ENCODE results near the gene MAN1C1. TPM values are rescaled to one million over a fixed set of nuclear protein-coding genes. Genes with fewer than 3 reads are reported as not detected.
"Not testable (repeated sequence)": the region's sequence is repeated elsewhere in the genome, so short reads cannot be mapped to it uniquely, and the experiment has no call there.

MAN1C1 gene
- total RNA-seq, 1 donor from 2014 or later = 8.6 TPM

DNA sequence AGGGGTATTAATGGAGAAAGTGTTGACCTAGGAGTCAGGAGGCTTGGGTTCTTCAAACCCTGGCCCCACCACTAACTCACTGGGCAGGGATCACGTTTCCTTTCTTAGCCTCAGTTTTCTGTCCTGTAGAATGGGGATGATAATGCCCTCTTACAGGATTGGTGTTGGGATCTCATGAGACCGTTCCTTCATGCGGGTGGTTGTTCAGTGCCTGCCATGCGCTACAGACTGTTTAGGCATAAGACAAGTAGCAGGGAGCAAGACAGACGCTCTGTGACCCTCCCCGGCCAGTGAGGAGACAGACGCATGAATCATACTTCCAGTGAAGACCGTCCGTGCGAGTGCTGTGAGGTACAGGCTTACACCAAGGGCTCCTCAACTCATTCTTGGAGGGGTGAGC, 81.7 kb downstream of the MAN1C1 start:
- DNase-seq = no peak

DNA sequence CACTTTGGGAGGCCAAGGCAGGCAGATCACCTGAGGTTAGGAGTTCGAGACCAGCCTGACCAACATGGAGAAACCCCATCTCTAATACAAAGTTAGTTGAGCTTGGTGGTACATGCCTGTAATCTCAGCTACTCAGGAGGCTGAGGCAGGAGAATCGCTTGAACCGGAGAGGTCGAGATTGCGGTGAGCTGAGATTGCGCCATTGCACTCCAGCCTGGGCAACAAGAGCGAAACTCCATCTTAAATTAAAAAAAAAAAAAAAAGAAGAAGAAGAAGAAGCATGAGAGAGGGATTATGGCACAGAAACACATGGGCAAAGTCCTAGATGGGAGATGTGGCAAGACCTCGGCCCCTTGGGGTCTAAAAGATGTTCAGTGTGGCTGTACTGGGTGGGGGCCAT, 82.5 kb downstream of the MAN1C1 start:
- DNase-seq = not testable (repeated sequence)

DNA sequence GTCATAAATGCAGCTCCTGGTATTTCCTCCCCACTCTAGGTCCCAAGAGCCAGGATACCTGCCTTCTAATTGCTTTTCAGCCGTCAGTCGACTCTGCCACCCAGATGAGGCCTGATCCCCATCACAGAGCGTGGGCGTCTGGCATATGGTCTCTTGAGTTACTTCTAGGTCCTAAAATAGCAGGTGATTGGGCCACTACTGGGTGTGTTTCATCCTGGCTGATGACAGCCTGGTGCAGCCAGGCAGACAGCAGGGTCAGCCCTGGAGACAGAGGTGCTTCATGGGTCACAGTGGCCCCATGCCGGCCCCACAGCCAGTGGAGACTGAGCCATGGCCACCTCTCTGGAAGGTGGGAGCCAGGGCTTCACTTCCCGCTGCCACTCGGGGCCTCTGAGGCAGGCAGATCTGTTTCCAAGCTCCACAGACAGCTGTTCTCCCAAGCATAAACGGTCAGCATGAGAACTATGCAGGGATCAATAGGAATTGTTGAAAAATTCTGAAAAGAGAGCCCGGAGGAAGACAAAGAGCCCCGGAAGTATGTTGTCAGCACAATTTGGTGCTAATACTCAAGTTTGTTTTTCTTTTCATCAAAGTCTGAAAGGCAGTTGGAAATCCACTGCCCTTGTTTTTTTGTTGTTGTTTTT, 83.0 kb downstream of the MAN1C1 start:
- DNase-seq = peak; percentile 45

DNA sequence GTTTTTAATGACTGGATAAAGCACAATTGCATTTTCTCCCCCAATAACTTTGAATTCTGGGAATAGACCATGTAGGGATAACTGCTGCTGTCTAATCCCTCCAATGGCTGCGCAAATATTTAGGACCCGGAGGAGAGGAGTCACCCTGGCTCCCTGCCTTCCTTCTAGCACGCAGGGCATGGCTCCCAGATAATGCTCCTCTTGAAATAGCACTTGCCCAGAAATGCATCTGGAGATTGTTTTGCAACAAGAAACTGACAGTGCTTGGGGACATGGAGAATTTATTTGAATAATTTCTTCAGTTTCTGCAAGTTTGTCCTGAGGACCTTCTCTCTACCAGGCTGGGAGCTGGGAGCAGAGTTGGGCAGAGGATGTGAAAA, 83.5 kb downstream of the MAN1C1 start:
- no peak for DNase-seq

DNA sequence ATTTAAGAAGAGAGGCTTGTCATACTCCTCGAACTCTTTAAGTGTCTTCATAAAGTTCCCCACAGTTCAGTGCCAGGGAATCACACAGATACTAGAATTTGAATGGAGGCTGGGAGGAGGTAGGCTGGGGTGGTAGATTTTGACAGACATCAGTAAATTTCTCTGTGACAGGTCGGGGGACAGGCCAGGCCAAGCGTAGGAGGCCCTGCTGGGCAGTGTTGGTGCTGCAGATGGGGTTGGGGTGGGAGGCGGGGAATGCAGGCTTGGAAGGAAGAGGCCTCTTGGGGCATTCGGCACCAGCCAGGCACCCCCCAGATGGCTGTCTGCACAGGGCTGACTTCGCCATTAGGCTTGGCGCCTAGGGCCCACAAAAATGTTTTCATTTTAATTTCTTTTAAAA, 84.0 kb downstream of the MAN1C1 start:
- no peak for DNase-seq

DNA sequence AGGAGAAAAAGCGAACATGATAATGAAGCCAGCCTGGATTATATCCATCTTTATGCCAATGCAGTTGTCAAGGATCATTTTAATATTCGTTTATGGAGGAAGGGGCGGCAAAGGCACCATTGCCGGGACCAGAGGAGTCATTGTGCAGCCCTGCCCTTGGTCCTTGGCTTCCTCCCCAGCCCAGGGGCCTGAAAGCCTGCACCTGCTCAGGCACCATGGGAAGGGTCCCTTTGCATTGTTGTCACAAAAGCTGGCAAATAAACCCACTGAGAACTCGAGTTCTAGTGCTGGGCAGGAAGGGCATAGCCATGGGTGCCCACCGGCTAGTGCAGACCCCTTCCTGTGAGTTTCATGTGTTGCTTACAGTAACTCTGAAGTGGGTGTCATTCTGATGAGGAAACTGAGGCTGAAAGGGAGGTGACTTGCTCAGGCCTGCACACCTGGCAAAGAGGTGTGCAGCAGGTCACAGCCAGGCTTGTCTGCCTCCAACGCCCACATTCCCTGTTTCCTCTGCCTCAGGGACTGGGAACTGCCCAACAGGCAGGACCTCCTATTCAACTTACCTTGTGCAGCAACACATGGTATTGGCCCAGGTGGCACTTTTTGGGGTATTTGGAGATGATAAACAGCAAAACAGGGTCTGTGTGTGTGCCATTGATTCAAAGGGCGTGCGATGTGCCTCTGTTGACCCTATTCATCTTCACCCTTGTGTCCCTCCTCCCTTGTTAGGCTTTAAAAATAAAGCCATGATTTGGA, 84.6 kb downstream of the MAN1C1 start:
- no peak for DNase-seq

DNA sequence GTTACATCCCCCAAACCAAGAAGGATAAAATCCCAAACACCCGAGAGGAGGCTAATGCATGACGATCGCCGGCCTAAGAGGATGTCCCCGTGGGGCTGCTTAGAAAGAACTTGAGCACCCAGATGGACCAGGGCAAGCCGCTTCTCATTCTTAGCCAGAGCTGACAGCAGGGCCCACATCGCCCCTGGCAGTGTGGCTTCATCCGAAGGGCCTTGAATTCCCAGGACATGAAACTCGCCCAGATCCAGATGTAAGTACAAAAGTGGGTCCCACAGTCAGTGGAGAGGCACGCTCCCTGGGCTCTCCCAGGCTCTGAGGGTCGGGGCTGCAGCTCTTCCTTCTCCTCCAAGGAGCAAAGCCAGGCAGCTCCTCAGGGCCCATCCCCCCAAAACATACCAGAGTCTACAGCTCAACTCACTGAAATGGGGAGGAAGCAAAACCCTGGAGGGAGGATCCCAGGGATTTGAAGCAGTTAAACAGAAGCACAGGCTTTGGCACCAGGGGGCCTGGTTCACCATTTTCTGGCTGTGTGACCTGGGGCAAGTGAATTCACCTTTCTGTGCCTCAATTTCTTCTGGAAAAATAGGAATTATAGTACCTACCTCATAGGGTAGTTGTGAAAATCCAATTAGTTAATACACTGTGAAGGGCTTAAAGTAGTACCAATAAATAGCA, 85.6 kb downstream of the MAN1C1 start:
- no peak for DNase-seq

DNA sequence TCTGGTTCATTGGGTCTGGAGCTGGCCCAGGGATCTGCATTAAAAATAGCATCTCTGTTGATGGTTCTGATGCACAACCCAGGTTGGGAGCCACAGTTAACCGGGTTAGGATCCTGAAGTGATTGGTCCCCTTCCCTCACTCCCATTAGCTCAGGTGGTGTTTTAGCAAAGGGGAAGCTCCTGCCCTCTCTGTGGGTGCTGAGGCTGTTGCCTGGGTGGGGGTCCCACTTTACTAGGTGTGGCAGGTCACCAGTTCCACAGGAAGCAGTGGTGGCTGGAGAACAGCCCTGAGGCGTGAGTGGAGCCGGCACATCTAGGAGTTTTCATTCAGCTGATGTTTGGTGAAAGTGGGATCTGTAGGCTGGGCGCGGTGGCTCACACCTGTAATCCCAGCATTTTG, 86.5 kb downstream of the MAN1C1 start:
- no peak for DNase-seq

DNA sequence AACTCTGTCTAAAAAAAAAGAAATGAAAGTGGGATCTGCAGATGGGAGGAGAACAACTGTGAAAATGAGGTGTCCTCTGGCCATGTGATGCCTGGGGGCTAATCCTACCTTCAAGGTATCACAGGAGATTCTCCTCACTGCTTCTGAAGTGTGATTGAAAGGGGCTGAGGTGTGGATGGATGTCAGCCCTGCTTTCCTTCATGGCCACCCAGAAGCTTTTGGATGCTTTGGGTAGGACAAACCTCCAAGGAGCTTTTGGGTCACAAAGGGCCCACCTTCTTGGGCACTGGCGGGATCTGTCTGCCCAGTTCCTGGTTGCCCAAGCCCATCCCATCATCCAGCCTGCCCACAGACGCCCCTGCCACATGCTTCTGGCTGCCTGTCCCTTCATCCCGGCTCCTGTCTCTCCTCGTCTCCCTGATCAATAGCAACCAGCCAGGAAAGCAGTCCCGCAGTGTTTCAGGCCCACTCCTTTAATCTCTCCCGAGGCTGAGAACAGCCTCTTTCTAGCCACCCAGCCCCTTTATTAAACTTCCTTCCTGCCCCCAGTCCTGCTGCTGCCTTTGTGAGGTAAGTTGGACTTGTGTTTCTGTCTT, 87.2 kb downstream of the MAN1C1 start:
- no peak for DNase-seq

DNA sequence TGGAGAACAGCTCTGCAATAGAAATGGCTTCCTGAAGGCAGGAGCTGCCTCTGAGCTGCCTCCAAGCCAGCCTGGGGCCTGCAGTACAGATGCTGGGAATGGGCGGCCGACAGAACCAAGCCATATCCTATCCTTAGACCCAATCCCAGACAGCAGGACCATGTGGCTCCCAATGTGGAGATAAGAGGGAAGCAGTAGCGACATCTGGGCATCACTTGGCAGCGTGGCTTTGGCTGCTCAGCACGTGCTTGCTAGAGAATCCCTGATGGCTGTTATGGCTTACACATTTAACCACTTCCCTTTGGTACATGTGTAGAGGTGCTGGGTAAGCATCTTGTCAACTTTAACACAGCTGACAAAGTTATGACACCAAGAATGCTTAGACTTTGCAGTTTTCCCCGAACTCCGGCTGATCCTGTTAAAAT, 87.7 kb downstream of the MAN1C1 start:
- DNase-seq = peak; percentile 30

DNA sequence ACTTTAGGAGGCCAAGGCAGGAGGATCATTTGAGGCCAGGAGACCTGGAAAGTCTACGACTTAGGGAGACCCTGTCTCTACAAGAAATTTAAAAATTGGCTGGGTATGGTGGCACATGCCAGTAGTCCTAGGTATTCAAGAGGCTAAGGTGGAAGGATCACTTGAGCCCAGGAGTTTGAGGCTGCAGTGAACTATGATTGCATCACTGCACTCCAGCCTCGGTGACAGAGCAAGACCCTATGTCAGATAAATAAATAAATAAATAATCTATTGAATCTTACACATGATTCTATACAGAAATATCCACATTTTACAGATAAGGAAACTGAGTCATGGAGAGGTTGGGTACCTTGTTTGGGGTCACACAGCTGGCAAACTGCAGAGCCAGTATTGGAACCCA, 89.1 kb downstream of the MAN1C1 start:
- DNase-seq = no peak

DNA sequence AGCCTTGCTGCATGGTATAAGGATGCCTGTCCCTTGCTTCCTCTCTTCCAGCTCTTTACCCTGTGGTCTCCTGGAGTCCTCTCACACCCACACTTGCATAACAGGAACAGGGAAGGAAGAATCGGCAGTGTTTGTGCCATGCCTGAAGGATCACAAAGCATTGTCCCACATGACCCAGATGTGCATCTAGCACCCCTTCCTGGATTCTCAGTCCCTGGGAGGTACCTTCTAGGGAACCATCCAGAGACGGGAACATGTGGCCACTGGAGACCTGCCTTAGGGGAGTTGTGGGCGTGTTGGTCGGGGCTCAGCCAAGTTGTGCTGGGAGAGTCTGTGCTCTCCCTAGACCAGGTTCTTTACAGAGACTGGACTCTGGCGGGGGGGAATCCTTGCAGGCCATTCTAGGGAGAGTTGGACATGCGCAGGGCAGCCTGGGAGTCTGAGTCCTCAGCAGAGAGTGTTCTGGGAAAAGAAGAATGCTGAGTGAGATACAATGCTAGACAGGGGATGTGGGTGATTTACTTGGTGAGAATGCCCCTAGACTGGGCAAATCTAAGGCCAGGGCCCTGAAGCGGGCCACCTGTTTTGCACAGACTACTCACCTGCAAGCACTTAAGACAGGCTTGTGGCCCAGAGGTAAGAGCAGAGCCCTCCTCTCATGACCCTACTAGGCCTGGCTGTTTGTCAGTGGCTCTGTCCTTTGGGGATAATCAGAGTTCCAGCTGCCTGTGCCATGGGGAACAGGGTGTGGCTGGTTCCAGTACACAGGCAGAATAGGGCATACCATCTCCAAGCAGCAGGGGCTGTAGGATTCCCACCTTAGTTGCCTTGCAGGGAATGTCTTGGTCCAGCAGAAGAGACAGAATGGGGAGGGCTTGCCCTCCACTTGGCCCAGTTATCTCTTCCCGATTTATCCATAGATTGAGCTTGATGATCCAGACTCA, 89.8 kb downstream of the MAN1C1 start:
- no peak for DNase-seq

DNA sequence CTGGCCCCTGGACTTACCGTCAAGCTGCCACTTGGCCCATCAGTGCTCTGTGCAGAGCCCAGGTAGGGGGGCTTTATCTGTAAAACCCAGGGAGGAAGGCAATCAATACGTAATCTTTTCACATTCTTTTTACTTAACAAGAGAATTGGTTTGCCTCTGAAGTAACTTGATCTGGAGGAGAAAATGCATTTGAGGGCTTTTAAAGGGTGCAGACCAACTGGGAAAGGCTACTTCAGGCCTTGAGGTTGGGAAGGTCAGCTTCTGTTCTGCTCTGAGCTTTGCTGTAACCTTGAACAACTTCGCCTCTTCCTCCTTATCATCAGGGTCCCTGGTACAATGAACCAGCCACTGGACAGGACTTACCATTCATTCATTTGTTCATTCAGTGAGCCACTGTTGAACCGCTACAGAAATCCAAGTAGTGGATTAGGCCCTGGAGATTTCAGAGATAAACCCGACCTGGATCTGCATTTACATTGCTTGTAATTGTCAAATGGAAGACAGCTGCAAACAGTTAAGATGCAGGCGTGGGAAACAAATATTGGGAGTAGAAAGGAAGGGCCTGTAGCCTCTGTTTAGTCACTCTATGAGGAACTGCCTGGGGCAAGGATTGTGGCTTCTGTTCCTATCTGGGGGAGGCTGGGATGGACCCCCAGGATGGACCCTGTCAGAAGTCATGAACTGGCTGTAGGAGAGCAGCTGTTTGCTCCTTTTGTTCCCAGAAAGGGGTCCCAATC, 90.9 kb downstream of the MAN1C1 start:
- DNase-seq = no peak

DNA sequence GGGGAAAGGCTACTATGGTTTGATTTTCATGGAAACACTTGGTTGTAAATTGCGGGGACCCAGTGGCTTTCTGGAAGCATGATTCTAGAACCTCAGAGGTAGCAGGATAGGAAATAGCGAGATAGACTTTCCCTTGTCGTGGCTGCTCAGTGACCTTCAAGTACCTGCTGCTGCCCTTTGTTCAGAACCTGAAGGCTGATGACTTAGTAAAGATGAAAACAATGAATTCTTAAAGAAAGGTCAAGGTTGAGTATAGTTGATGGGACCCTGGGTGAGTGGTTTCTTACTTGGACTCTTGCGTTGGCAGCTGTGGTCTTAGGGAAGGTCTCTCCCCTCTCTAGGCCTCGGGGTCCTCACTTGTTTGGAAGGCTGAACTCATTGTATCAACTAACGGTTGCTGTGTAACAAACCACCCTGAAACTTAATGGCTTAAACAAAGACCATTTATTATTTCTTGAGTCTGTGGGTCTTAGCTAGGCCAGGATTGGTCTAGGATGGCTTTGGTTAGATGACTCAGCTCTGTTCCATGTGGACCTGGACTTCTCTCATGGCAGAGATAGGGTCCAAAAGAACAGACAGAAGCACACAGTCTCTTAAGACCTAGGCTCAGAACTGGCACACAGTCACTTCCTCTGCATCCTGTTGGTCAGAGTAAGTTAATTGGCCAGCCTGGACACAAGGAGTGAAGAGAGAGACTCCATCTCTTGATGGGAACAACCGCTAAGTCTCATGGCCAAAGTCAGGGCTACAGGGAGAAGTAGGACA, 94.2 kb downstream of the MAN1C1 start:
- no peak for DNase-seq

DNA sequence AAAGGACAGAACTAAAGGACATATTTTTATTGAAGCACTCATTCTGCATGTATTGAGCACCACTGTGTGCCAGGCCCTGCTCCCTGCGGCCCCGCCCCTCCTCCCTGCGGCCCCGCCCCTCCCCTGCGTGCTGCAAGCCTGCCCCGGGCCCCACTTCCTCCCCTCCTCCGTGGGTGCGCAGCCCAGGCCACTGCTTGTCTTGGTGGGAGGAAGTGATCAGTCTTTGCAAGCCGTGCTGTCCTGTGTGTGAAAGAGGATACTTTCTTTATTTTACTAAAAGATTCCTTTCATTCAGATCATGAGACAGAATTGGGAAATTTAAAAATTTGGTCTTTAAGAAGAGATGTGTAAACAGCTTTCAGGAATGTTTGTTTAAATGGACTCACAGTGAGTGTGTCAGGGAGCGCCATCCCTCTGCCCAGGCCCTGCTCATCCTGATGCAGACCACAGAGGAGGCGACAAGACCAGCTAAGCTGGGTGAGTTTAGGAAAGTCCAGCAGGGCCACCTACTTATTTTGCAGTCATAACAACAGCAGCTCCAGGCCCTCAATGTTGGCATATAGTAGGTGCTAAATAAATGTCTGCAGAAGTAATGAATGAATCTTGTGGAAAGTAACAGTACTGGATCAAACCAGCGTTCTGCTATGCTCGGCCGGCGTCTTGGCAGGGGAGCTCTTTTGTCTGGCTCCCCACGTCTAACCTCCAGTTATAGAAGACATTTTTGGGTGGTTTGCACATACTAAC, 95.1 kb downstream of the MAN1C1 start:
- no peak for DNase-seq

DNA sequence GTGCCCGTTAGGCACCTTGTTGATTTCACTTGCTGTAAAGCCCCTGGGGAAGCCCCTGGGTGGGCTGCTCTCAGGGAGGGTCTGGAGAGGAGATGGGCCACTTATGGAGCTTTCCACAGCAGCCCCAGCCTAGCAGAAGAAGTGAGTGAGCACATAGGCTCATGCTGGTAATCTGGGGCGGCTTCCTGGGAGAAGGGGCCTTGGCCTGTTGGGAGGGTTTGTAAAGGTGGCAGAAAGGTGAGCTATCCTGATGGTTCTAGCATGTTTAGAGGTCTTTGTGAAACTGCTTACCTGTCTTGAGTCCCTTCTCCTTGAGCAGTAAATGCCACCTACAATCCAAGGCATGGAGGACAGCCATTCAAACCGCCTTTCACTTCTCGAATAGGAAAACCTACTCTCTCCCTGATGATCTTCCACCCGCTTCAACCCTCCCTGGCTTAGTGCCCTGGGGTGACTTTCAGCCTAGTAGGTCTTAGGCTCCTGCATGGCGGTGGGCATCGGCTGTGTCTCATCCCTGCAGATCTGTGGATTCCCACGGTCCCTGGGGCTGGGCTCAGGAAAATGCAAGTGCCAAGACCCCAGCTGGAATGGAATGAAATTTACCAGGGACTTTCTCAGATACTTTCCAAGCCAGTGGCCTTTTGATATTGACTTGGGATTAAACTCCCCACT, 95.8 kb downstream of the MAN1C1 start:
- DNase-seq = no peak

DNA sequence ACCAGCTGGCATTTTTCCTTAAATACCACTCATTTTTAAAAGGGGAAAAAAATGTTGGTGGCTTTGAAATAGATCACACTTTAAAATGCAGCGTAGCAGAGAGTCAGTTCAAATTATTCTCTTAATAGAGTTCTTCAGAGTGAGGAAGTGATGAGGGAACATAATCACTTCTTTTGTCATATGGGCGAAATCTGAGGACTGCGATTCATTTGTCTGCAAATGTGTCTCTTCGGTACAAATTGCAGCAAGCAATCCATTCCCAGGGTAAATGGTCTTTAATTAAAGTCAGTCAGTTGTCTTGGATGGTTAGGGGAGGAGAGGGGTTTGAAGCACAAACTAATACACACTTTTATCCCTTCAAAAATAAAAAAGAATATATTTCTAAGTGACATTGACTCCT, 97.4 kb downstream of the MAN1C1 start:
- DNase-seq = no peak

DNA sequence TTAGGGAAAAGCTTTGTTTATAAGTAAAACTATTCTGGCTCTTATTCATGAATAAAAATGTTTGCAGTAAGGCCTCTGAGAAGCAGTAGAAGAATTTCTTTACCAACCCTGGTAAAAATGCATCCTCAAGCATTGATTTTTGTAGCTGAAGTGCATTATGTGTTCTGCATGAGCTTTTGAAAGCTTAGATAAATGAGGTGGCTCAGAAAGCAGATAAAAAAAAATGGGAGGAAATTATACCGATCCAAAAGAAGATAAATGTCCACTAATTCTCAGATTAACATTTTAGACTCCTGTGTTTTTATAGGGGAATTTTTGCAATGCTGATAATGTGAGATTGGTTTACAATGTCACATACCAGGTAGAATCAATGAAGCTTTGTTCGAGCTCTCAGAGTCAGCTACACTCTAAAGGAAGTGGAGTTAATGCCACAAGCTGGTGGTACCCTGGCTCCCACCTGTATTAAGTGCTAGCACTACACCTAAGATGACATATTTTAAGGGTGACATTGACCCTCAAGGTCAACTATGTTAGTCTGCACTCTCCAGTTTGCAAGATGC, 97.9 kb downstream of the MAN1C1 start:
- DNase-seq = no peak

DNA sequence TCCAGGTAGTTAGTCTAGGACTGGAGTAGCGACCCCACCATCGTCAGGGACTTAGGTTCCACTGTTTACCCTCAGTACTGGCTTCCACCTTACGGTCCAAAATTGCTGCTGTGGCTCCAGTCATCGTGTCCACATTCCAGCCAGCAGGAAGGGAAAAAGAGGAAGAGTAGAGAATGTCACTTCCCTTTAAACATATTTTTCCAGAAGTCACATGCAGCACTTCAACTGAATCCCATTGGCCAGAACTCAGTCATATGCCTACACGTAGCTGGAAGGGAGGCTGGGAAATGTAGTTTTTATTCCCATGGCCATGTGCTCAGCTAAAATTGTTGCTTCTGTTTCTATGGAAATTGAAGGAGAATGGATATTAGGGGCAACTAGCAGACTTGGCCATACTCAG, 99.3 kb downstream of the MAN1C1 start:
- no peak for DNase-seq

Measured in occipital lobe (tissue), 2 donors.